GM23338 (cell line): Measurements from ENCODE around the gene RFXAP. TPM values are rescaled to one million over a fixed set of nuclear protein-coding genes. Genes with fewer than 3 reads are reported as not detected.

Experiments
- ATAC-seq: fragments of 200-7000 bp; cut with Tn5 transposase; 3 replicates; pipeline ENCODE4 v1.9.1; 2020
- DNase-seq: peaks from one replicate; pipeline ENCODE4 v3.0.0-alpha.2; 2015; ENCODE audit warnings: low spot score
- H2AFZ ChIP-seq: fragments of 200-600 bp; sonication (generic); 2 replicates; pipeline ENCODE4 v1.8.0; 2016; ENCODE audit warnings: antibody characterized with exemption, mild to moderate bottlenecking, moderate library complexity
- H3F3A ChIP-seq: fragments of 200-600 bp; sonication (generic); replicated peaks from 2 replicates; pipeline ENCODE4 v1.8.0; 2017; ENCODE audit warnings: antibody characterized with exemption, mixed run types, low read depth
- H3K27ac ChIP-seq: fragments of 200-600 bp; sonication (generic); 2 replicates; pipeline ENCODE4 v1.6.1; 2016; ENCODE audit warnings: low read depth
- H3K27me3 ChIP-seq: fragments of 200-600 bp; sonication (generic); 2 replicates; pipeline ENCODE4 v1.8.0; 2016; ENCODE audit warnings: mild to moderate bottlenecking, mixed run types, moderate library complexity; ENCODE audit not compliant: insufficient read depth
- H3K36me3 ChIP-seq: fragments of 200-600 bp; sonication (generic); 2 replicates; pipeline ENCODE4 v1.8.0; 2016; ENCODE audit warnings: mild to moderate bottlenecking; ENCODE audit not compliant: insufficient read depth
- H3K4me1 ChIP-seq: fragments of 200-600 bp; sonication (generic); 2 replicates; pipeline ENCODE4 v1.8.0; 2016; ENCODE audit warnings: mild to moderate bottlenecking, moderate library complexity; ENCODE audit not compliant: insufficient read depth
- H3K4me2 ChIP-seq: fragments of 200-600 bp; sonication (generic); 2 replicates; pipeline ENCODE4 v1.7.1; 2017; ENCODE audit warnings: mixed run types
- H3K4me3 ChIP-seq: fragments of 200-600 bp; sonication (generic); 2 replicates; pipeline ENCODE4 v1.6.1; 2016; ENCODE audit warnings: mixed run types
- H3K79me2 ChIP-seq: fragments of 200-600 bp; sonication (generic); replicated peaks from 2 replicates; pipeline ENCODE4 v1.8.0; 2017; ENCODE audit warnings: mild to moderate bottlenecking; ENCODE audit not compliant: insufficient read depth
- H3K9me2 ChIP-seq: fragments of 200-600 bp; sonication (generic); 2 replicates; pipeline ENCODE4 v1.8.0; 2017; ENCODE audit not compliant: insufficient read depth
- H4K20me1 ChIP-seq: fragments of 200-600 bp; sonication (generic); replicated peaks from 2 replicates; pipeline ENCODE4 v1.8.0; 2017; ENCODE audit warnings: mild to moderate bottlenecking; ENCODE audit not compliant: insufficient read depth
- H3K27ac Mint-ChIP-seq: 2 replicates; pipeline ENCODE4 v1.8.0; 2020; ENCODE audit warnings: inconsistent platforms, mild to moderate bottlenecking, moderate library complexity, mixed read lengths
- H3K27me3 Mint-ChIP-seq: 3 replicates; pipeline ENCODE4 v1.8.0; 2022; ENCODE audit warnings: low read depth, mild to moderate bottlenecking, moderate library complexity, mixed read lengths, inconsistent platforms; ENCODE audit not compliant: insufficient read depth, poor library complexity
- H3K36me3 Mint-ChIP-seq: 3 replicates; pipeline ENCODE4 v1.8.0; 2021; ENCODE audit warnings: low read depth, mild to moderate bottlenecking, inconsistent platforms, moderate library complexity, mixed read lengths
- H3K4me1 Mint-ChIP-seq: 3 replicates; pipeline ENCODE4 v1.8.0; 2020; ENCODE audit warnings: mild to moderate bottlenecking, inconsistent platforms, mixed read lengths
- H3K4me3 Mint-ChIP-seq: 3 replicates; pipeline ENCODE4 v1.8.0; 2021; ENCODE audit warnings: moderate library complexity, mild to moderate bottlenecking, inconsistent platforms, mixed read lengths
- H3K9me3 Mint-ChIP-seq: 3 replicates; pipeline ENCODE4 v1.8.0; 2020; ENCODE audit warnings: moderate library complexity, mild to moderate bottlenecking, inconsistent platforms, mixed read lengths
- EZH2phosphoT487 ChIP-seq: fragments of 200-600 bp; sonication (generic); IDR thresholded peaks from one replicate; pipeline ENCODE4 v1.8.1; 2018; ENCODE audit warnings: antibody characterized with exemption; ENCODE audit not compliant: unreplicated experiment
- JUNB ChIP-seq: IDR thresholded peaks from one replicate; pipeline ENCODE4 v1.6.1; 2016; ENCODE audit warnings: antibody characterized with exemption; ENCODE audit not compliant: unreplicated experiment
- NANOG ChIP-seq: IDR thresholded peaks from 2 replicates; pipeline ENCODE4 v1.6.1; 2016; ENCODE audit warnings: antibody characterized with exemption, borderline replicate concordance
- polyA plus RNA-seq: library from polyadenylated mRNA; unstranded; fragments of >200 nt; fragmentation: Nextera tagmentation; extraction: Ambion mirVana; gene quantifications from 2 replicates; pipeline ENCODE4 v1.2.1, GENCODE V29; 2016
- total RNA-seq: library from RNA; depleted of rRNA; stranded (reverse); fragments of >200 nt; shearing (Covaris generic); gene quantifications from 2 replicates; pipeline ENCODE4 v1.2.3, GENCODE V29; 2014
- TF ChIP-seq, protein P1 (sequence below): fragments of 250-450 bp; sonication (Bioruptor Pico); IDR thresholded peaks from 2 replicates; pipeline ENCODE4 v1.5.0; 2020; ENCODE audit warnings: mild to moderate bottlenecking, moderate library complexity
- TF ChIP-seq, protein P2 (sequence below): IDR thresholded peaks from one replicate; pipeline ENCODE4 v1.6.1; 2018; ENCODE audit warnings: antibody characterized with exemption; ENCODE audit not compliant: unreplicated experiment

Gene RFXAP
- total and polyA plus RNA-seq, 2 experiments from 2014 or later: 6.3 to 8.5 TPM

DNA sequence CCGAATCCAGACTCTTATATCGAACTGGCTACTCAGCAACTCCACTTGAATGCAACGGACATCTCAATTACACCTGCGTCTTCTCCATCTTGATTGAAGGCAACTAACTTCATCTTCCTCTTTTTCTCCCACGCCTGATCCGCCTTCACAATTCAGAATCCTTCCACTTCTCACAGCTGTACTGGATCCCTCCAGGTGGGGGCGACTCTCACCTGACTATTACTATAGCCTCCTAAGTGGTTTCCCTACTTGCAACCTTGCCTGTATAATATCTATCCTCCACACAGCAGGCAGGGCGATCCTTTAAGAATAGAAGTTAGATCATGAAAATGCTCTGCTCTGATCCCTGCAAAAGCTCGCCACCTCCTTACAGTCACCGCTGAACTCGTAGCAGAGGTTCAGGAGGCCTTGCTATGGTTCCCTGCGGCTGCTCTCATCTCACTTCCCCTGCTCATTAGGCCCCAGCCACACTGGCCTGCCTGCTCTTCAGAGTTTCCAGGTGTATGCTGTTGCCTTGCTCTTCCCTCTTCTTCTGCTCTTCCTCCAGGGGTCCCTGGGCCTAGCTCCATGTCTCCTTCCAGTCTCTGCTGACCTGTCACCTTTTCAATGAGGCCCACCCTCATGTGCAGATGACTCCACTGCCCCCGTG, 31.9 kb downstream of the RFXAP start (continued):
- TF ChIP-seq, protein P1, sequence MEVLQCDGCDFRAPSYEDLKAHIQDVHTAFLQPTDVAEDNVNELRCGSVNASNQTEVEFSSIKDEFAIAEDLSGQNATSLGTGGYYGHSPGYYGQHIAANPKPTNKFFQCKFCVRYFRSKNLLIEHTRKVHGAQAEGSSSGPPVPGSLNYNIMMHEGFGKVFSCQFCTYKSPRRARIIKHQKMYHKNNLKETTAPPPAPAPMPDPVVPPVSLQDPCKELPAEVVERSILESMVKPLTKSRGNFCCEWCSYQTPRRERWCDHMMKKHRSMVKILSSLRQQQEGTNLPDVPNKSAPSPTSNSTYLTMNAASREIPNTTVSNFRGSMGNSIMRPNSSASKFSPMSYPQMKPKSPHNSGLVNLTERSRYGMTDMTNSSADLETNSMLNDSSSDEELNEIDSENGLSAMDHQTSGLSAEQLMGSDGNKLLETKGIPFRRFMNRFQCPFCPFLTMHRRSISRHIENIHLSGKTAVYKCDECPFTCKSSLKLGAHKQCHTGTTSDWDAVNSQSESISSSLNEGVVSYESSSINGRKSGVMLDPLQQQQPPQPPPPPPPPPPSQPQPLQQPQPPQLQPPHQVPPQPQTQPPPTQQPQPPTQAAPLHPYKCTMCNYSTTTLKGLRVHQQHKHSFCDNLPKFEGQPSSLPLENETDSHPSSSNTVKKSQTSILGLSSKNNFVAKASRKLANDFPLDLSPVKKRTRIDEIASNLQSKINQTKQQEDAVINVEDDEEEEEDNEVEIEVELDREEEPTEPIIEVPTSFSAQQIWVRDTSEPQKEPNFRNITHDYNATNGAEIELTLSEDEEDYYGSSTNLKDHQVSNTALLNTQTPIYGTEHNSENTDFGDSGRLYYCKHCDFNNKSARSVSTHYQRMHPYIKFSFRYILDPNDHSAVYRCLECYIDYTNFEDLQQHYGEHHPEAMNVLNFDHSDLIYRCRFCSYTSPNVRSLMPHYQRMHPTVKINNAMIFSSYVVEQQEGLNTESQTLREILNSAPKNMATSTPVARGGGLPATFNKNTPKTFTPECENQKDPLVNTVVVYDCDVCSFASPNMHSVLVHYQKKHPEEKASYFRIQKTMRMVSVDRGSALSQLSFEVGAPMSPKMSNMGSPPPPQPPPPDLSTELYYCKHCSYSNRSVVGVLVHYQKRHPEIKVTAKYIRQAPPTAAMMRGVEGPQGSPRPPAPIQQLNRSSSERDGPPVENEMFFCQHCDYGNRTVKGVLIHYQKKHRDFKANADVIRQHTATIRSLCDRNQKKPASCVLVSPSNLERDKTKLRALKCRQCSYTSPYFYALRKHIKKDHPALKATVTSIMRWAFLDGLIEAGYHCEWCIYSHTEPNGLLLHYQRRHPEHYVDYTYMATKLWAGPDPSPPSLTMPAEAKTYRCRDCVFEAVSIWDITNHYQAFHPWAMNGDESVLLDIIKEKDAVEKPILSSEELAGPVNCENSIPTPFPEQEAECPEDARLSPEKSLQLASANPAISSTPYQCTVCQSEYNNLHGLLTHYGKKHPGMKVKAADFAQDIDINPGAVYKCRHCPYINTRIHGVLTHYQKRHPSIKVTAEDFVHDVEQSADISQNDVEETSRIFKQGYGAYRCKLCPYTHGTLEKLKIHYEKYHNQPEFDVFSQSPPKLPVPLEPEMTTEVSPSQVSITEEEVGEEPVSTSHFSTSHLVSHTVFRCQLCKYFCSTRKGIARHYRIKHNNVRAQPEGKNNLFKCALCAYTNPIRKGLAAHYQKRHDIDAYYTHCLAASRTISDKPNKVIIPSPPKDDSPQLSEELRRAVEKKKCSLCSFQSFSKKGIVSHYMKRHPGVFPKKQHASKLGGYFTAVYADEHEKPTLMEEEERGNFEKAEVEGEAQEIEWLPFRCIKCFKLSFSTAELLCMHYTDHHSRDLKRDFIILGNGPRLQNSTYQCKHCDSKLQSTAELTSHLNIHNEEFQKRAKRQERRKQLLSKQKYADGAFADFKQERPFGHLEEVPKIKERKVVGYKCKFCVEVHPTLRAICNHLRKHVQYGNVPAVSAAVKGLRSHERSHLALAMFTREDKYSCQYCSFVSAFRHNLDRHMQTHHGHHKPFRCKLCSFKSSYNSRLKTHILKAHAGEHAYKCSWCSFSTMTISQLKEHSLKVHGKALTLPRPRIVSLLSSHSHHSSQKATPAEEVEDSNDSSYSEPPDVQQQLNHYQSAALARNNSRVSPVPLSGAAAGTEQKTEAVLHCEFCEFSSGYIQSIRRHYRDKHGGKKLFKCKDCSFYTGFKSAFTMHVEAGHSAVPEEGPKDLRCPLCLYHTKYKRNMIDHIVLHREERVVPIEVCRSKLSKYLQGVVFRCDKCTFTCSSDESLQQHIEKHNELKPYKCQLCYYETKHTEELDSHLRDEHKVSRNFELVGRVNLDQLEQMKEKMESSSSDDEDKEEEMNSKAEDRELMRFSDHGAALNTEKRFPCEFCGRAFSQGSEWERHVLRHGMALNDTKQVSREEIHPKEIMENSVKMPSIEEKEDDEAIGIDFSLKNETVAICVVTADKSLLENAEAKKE (CRISPR knock-in tag): no peak

DNA sequence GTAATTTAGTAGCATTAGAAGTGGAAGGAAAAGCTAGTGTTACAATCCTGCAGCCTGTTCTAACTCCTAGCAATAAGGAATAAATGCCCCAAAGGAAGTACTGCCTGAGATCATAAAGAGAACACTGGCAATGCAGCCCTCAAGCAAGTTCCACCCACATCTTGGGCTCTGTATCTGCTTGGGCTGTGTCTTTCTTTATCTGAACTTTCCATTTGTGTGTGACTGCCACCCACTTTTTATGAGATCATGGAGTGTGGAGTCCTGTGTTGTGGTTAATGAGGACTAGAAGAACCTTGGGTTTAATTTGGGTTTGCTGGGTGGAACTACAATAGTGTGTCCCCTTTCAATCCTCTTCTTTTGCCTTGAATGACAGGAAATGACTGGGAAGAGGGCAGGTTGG, 38.2 kb downstream of the RFXAP start:
- Histone ChIP-seq H3K36me3 (no peaks in the 10 kb centered on the region), H3K4me2 (no peak overlapping the region), H3K27me3 (no peaks in the 10 kb centered on the region), H3K27ac (no peak overlapping the region), H3K79me2 (no peaks in the 10 kb centered on the region), H3K9me2 (no peaks in the 10 kb centered on the region), H2AFZ (no peak overlapping the region), H3F3A (no peaks in the 10 kb centered on the region), H4K20me1 (no peaks in the 10 kb centered on the region), H3K4me1 (no peaks in the 10 kb centered on the region), H3K4me3 (no peak overlapping the region)
- Mint-ChIP-seq H3K27ac (no peak overlapping the region), H3K36me3 (no peaks in the 10 kb centered on the region), H3K27me3 (no peaks in the 10 kb centered on the region), H3K4me1 (0 out of 3 replicates have a peak, but pooled peaks cover 5% of the 10 kb centered on the region), H3K9me3 (no peaks in the 10 kb centered on the region), H3K4me3 (no peak overlapping the region)
- DNase-seq (no peak), ATAC-seq (no peak)
- TF ChIP-seq JUNB (no peak), NANOG (no peak), EZH2phosphoT487 (no peak)
- TF ChIP-seq, protein P2, sequence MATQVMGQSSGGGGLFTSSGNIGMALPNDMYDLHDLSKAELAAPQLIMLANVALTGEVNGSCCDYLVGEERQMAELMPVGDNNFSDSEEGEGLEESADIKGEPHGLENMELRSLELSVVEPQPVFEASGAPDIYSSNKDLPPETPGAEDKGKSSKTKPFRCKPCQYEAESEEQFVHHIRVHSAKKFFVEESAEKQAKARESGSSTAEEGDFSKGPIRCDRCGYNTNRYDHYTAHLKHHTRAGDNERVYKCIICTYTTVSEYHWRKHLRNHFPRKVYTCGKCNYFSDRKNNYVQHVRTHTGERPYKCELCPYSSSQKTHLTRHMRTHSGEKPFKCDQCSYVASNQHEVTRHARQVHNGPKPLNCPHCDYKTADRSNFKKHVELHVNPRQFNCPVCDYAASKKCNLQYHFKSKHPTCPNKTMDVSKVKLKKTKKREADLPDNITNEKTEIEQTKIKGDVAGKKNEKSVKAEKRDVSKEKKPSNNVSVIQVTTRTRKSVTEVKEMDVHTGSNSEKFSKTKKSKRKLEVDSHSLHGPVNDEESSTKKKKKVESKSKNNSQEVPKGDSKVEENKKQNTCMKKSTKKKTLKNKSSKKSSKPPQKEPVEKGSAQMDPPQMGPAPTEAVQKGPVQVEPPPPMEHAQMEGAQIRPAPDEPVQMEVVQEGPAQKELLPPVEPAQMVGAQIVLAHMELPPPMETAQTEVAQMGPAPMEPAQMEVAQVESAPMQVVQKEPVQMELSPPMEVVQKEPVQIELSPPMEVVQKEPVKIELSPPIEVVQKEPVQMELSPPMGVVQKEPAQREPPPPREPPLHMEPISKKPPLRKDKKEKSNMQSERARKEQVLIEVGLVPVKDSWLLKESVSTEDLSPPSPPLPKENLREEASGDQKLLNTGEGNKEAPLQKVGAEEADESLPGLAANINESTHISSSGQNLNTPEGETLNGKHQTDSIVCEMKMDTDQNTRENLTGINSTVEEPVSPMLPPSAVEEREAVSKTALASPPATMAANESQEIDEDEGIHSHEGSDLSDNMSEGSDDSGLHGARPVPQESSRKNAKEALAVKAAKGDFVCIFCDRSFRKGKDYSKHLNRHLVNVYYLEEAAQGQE: no peak
